Activated T-helper 1 cell treated with anti-CD3 and anti-CD28 coated beads, Interleukin-12 subunit alpha, Interleukin-12 subunit beta, Interleukin-2, Interleukin-4 antibody, amounts not matched to agents 30 ng/mL and 10 ng/mL and 1 ng/mL, durations not matched to agents 14 hours and 24 hours and 36 hours (primary cell): Measurements from ENCODE around the gene KCNQ1. TPM values are rescaled to one million over a fixed set of nuclear protein-coding genes. Genes with fewer than 3 reads are reported as not detected.

ENCODE experiments used
- DNase-seq: peaks from one replicate; pipeline ENCODE4 v3.0.0; 2021; ENCODE audit warnings: low spot score
- H3K27ac Mint-ChIP-seq: one replicate; pipeline ENCODE4 v1.8.0; 2021; ENCODE audit warnings: mild to moderate bottlenecking, mixed read lengths
- H3K27me3 Mint-ChIP-seq: one replicate; pipeline ENCODE4 v1.8.0; 2022; ENCODE audit warnings: mild to moderate bottlenecking, moderate library complexity, mixed read lengths; ENCODE audit not compliant: insufficient read depth
- H3K36me3 Mint-ChIP-seq: one replicate; pipeline ENCODE4 v1.8.0; 2021; ENCODE audit warnings: low read depth, mixed read lengths
- H3K4me1 Mint-ChIP-seq: one replicate; pipeline ENCODE4 v1.8.0; 2021; ENCODE audit warnings: low read depth, mixed read lengths
- H3K4me3 Mint-ChIP-seq: one replicate; pipeline ENCODE4 v1.8.0; 2021; ENCODE audit warnings: mild to moderate bottlenecking, moderate library complexity, mixed read lengths
- H3K9me3 Mint-ChIP-seq: one replicate; pipeline ENCODE4 v1.8.0; 2021; ENCODE audit warnings: mixed read lengths
- intact Hi-C: fragments of 100-400 bp; cut with micrococcal nuclease; formaldehyde crosslinking; loops from one replicate; pipeline ENCODE4 v1.15.1; 2024
- total RNA-seq: library from RNA; stranded (reverse); gene quantifications from 2 replicates; pipeline ENCODE4 v1.2.3, GENCODE V29; 2022

KCNQ1 gene
- total RNA-seq, 1 donor from 2014 or later: 6.4 TPM

GRCh38 chr11:2759228-2760195 is 314.7 kb downstream of the KCNQ1 start:
- Mint-ChIP-seq H3K27me3 (no peaks in the 10 kb centered on the region), H3K36me3 (no peaks in the 10 kb centered on the region), H3K9me3 (no peaks in the 10 kb centered on the region), H3K27ac (no peak overlapping the region), H3K4me3 (no peak overlapping the region), H3K4me1 (no peaks in the 10 kb centered on the region)
- intact Hi-C loops: no loop called here
- no peak for DNase-seq

DNA sequence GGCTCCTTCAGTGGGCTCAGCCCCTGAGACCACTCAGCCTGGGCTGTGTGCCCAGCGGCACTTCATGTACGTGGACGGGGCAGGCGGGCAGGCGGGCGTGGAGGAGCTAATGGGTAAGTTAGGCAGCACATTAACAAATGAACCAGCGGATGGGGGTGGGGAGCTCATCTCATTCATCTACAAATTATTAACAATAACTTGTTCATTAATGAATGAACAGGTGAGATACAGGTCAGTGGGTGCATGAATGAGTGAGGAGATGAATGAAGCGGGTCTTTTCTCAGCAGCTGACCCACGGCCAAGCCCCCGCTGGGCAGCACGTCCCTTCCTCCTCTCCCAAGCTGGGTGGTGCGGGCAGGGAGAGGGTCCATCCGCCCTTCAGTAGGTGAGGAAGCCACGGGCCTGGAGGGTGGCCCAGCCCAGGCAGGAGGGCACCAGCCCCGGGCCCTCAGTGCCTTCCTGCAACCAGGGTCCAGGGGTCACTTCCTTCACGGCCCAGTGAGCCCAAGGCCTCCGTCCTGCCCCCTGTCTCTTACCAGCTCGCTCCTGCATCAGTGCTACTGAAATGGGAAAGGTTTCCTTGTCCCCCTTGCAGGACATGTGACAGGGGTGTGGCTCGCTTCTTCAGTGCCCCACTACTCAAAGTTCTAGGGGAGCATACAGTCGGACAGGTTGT is 315.5 kb downstream of the KCNQ1 start:
- no peak for DNase-seq
- no peaks in the 10 kb centered on the region for H3K9me3 Mint-ChIP-seq
- H3K27me3 Mint-ChIP-seq: no peaks in the 10 kb centered on the region
- H3K36me3 Mint-ChIP-seq: no peaks in the 10 kb centered on the region
- no peaks in the 10 kb centered on the region for H3K4me1 Mint-ChIP-seq
- no peak overlapping the region for H3K4me3 Mint-ChIP-seq
- no peak overlapping the region for H3K27ac Mint-ChIP-seq
- intact Hi-C loops: no loop called here

DNA sequence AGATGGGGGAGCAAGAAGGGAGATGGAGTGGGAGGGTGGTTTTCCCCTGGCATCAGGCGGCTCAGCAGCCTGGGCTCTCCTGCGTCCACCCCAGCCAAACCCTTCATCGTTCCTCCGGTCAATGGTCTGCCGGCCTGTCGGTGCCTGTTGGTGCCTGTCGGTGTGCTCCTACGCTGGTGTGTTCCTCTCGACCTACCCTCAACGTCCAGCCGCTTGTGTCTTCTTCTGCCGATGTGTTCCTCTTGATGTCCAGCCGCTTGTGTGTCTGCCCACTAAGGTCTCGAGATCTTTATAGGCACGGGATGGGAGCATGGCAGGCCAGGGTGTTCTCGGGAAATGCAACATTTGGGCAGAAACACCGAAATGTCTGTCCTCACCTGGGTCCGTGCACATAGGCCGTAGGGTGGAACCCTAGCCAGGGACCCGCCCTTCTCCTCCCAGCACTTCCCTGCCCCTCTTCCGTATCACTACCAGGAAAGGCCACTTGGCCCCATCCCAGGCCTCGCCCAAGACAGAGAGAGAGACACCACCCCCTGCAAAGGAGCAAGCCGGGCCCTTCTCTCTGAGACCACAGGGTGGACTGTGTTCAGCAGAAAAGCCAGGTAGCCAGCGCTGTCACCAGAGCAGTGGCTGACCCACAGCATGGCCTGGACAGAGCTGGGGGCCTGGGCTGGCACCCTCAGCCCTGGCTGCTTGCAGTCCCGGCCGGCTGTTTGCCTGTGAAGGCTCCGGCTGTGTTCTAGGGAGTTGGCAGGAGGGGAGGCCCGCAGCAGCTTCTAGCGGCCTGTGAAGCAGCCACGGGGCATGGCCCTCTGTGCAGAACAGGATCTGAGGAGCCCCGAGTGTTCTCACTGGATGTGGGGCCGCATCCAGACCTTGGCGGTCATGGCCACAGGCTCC is 316.6 kb downstream of the KCNQ1 start:
- intact Hi-C loops: no loop called here

GRCh38 chr11:2762031-2762380 is 317.2 kb downstream of the KCNQ1 start:
- intact Hi-C loops: no loop called here

More for the DNA sequence above, 316.6 kb downstream of the KCNQ1 start:
- DNase-seq: no peak
- Mint-ChIP-seq H3K4me1 (no peaks in the 10 kb centered on the region), H3K36me3 (no peaks in the 10 kb centered on the region), H3K27ac (no peak overlapping the region), H3K9me3 (no peaks in the 10 kb centered on the region), H3K27me3 (no peaks in the 10 kb centered on the region), H3K4me3 (no peak overlapping the region)

GRCh38 chr11:2762451-2762850 is 317.6 kb downstream of the KCNQ1 start:
- Mint-ChIP-seq H3K4me1 (no peaks in the 10 kb centered on the region), H3K27ac (no peak overlapping the region), H3K9me3 (no peaks in the 10 kb centered on the region), H3K36me3 (no peaks in the 10 kb centered on the region), H3K4me3 (no peak overlapping the region), H3K27me3 (no peaks in the 10 kb centered on the region)
- intact Hi-C loops: no loop called here
- DNase-seq: no peak

More at GRCh38 chr11:2762031-2762380, 317.2 kb downstream of the KCNQ1 start:
- no peaks in the 10 kb centered on the region for H3K4me1 Mint-ChIP-seq
- DNase-seq: no peak
- H3K27me3 Mint-ChIP-seq: no peaks in the 10 kb centered on the region
- H3K36me3 Mint-ChIP-seq: no peaks in the 10 kb centered on the region
- H3K9me3 Mint-ChIP-seq: no peaks in the 10 kb centered on the region
- no peak overlapping the region for H3K4me3 Mint-ChIP-seq
- H3K27ac Mint-ChIP-seq: no peak overlapping the region

DNA sequence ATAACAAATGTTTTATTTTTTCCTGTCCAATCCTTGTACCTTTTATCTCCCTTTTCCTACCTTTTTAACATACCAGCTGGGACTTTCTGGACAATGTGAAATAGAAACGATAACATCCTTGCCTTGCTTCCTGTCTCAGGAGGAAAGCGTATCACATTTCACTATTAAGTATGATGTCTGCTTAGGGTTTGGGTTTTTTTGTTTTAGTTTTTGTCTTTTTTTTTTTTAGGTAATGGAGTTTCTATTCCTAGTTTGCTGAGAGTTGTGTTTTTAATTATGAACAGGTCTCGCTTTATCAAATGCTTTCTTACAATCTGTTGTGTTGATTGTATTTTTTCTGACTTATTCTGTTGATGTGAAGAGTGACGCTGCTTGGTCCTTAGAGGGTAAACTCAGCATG is 319.2 kb downstream of the KCNQ1 start:
- no peak for DNase-seq
- Mint-ChIP-seq H3K9me3 (no peaks in the 10 kb centered on the region), H3K4me1 (no peaks in the 10 kb centered on the region), H3K27ac (no peak overlapping the region), H3K27me3 (no peaks in the 10 kb centered on the region), H3K4me3 (no peak overlapping the region), H3K36me3 (no peaks in the 10 kb centered on the region)
- intact Hi-C loops: no loop called here

DNA sequence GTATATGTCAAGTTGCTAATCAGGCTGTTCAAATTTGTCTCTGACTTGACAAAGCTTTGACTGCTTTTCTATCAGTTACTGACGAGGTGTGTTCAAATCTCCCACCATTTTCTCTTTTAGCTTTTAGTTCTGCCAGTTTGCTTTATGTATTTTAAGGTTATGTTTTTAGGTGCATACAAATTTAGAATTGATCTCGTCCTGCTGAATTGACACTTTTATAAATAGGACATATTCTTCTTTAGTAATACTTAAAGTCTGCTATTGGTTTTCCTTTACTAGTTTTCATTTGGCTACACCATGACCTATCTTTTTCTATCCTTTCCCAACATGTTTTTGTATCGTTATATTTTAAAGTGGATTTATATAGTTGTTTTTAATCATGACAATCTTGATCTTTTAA is 320.7 kb downstream of the KCNQ1 start:
- no peaks in the 10 kb centered on the region for H3K9me3 Mint-ChIP-seq
- no peaks in the 10 kb centered on the region for H3K27me3 Mint-ChIP-seq
- no peaks in the 10 kb centered on the region for H3K36me3 Mint-ChIP-seq
- intact Hi-C loops: no loop called here
- H3K27ac Mint-ChIP-seq: no peak overlapping the region
- H3K4me1 Mint-ChIP-seq: no peaks in the 10 kb centered on the region
- no peak for DNase-seq
- no peak overlapping the region for H3K4me3 Mint-ChIP-seq

DNA sequence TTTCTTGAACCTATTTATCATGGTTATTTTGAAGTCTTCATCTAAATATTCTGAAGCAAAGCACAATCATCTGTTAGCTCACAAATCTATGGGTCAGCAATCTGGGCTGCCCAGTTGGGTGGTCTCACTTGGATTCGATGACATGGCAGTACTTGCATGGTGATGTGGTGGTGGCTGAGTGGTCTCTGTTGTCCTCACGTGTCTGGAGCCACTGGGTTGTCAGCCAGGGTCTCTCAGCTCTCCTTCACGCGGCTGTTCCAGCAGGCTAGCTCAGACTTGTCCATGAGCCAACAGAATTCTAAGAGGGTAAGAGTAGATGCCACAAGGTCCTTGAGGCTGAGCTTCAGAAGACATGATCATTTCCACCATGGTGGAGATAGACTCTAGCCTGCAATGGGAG is 321.4 kb downstream of the KCNQ1 start:
- no peak overlapping the region for H3K27ac Mint-ChIP-seq
- peaks cover 1% of the 10 kb centered on the region for H3K27me3 Mint-ChIP-seq
- no peak overlapping the region for H3K4me3 Mint-ChIP-seq
- H3K9me3 Mint-ChIP-seq: no peaks in the 10 kb centered on the region
- H3K36me3 Mint-ChIP-seq: no peaks in the 10 kb centered on the region
- intact Hi-C loops: no loop called here
- no peak for DNase-seq
- no peaks in the 10 kb centered on the region for H3K4me1 Mint-ChIP-seq

GRCh38 chr11:2767071-2767470 is 322.3 kb downstream of the KCNQ1 start:
- no peaks in the 10 kb centered on the region for H3K4me1 Mint-ChIP-seq
- intact Hi-C loops: no loop called here

DNA sequence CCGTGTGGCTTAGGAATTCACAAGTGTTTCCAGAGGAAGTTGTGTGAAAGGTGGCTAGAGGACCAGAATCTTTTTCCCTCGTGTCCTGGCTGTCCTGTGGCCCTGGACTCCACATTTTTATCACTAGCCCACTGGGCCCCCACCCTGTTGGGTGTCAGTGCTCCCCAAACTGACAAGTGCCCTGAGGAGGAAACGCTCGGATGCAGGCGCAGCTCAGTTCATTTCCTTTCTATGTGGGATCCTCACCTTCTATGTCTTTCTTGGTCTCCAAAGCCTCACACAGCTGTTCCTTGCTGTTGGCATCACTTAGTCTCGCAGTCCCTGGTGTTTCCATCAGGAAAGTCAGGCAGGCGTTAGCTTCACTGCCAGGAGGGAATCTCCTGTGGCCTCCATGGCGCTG is 323.0 kb downstream of the KCNQ1 start:
- H3K27me3 Mint-ChIP-seq: peaks cover 1% of the 10 kb centered on the region
- no peaks in the 10 kb centered on the region for H3K9me3 Mint-ChIP-seq
- no peak for DNase-seq
- peaks cover 1% of the 10 kb centered on the region for H3K4me1 Mint-ChIP-seq
- no peak overlapping the region for H3K27ac Mint-ChIP-seq
- intact Hi-C loops: no loop called here
- no peak overlapping the region for H3K4me3 Mint-ChIP-seq
- H3K36me3 Mint-ChIP-seq: no peaks in the 10 kb centered on the region

More at GRCh38 chr11:2767071-2767470, 322.3 kb downstream of the KCNQ1 start:
- no peak for DNase-seq
- H3K27me3 Mint-ChIP-seq: peaks cover 1% of the 10 kb centered on the region
- H3K36me3 Mint-ChIP-seq: no peaks in the 10 kb centered on the region
- H3K9me3 Mint-ChIP-seq: no peaks in the 10 kb centered on the region
- H3K4me3 Mint-ChIP-seq: no peak overlapping the region
- H3K27ac Mint-ChIP-seq: no peak overlapping the region

DNA sequence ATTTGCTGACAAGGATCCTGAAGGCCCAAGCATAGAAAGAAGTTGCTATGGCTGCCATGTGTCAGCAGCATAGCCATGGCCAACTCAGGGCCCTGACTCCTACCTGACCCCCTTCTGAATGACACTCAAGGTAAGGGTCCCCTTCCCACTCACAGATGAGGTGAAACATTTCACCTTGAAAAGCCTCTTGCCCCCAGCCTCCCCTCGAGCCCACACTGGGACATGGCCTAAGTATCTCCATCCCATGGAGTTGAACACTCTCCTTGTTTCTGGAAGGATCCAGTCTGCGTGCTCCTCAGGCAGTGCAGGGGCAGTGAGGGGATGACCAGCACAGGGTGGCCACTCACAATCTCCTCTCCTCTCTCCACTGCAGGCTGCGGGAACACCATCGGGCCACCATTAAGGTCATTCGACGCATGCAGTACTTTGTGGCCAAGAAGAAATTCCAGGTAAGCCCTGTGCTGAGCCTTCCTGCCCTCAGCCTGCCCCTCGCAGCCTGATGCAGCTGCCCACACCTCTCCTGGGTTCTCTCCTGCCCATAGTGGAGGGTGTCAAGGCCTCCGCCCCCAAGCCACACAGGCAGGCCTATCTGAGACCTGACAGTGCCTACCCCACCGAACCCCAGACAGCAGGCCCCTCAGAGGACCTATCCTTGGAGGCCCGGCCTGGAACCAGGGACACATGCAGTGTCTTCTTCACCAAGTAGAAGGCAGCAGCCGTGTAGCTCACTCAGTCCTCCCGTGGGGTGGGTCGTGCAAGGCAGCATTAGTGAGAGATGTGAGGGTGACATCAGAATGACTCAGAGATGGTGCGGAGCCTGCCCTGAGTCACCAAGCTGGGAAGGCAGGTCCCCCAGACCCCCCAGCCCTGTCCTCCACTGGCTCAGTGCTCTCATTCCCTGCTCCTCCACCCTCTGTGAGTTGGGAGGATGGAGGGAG is 323.9 kb downstream of the KCNQ1 start:
- DNase-seq: no peak
- intact Hi-C loops: no loop called here
- no peaks in the 10 kb centered on the region for H3K9me3 Mint-ChIP-seq
- no peak overlapping the region for H3K4me3 Mint-ChIP-seq
- H3K27ac Mint-ChIP-seq: no peak overlapping the region
- H3K27me3 Mint-ChIP-seq: peaks cover 4% of the 10 kb centered on the region
- H3K36me3 Mint-ChIP-seq: no peaks in the 10 kb centered on the region
- H3K4me1 Mint-ChIP-seq: peaks cover 4% of the 10 kb centered on the region
